Stomach (tissue), 19 donors: ENCODE data around the gene NSMCE4A. TPM values are rescaled to one million over a fixed set of nuclear protein-coding genes. Genes with fewer than 3 reads are reported as not detected.
A peak's percentile ranks its signal among the peaks of the same experiment; 100 is the strongest.
"Not testable (repeated sequence)": the region's sequence is repeated elsewhere in the genome, so short reads cannot be mapped to it uniquely, and the experiment has no call there.

Source experiments
- DNase-seq, 2 donors: peaks; one replicate each; pipeline versions ENCODE4 v3.0.0 to v3.0.0-alpha.2; 2013 to 2019
- H3K27ac ChIP-seq, 5 donors: fragments of 200-600 bp in 4 of 5; sonication (generic) in 4 of 5; one replicate each; pipeline ENCODE4 v1.5.1; 2013 to 2019; ENCODE audit warnings: mild to moderate bottlenecking in 1 of 5, moderate library complexity in 1 of 5
- H3K27me3 ChIP-seq, 3 donors: fragments of 200-600 bp; sonication (generic); one replicate each; pipeline ENCODE4 v1.5.1; 2017 to 2019; ENCODE audit warnings: mixed run types in 1 of 3
- H3K36me3 ChIP-seq, 4 donors: fragments of 200-600 bp; sonication (generic); 1 replicate in 3 of 4; 2 replicates in 1 of 4; pipeline ENCODE4 v1.5.1; 2016 to 2019
- H3K4me1 ChIP-seq, 4 donors: fragments of 200-600 bp; sonication (generic); one replicate each; pipeline ENCODE4 v1.5.1; 2016 to 2019
- H3K4me3 ChIP-seq, 4 donors: fragments of 200-600 bp; sonication (generic) in 3 of 4; one replicate each; pipeline ENCODE4 v1.5.1; 2016 to 2019; ENCODE audit warnings: mild to moderate bottlenecking in 1 of 4
- H3K9me3 ChIP-seq, 4 donors: fragments of 200-600 bp; sonication (generic); one replicate each; pipeline ENCODE4 v1.5.1; 2016 to 2019
- EP300 ChIP-seq: sonication (generic); formaldehyde crosslinking; IDR thresholded peaks from one replicate; pipeline ENCODE4 v1.6.1; 2017; ENCODE audit warnings: antibody characterized with exemption
- POLR2A ChIP-seq, 4 donors: fragments of 450-650 bp; IDR thresholded peaks; one replicate each; pipeline ENCODE4 v1.6.1; 2016; ENCODE audit warnings: antibody characterized with exemption in 4 of 4, control low read depth in 2 of 4, mild to moderate bottlenecking in 1 of 4, moderate library complexity in 1 of 4
- POLR2AphosphoS5 ChIP-seq, 3 donors: sonication (generic); formaldehyde crosslinking; IDR thresholded peaks; one replicate each; pipeline ENCODE4 v1.6.1; 2016; ENCODE audit warnings: antibody characterized with exemption in 3 of 3
- WGBS, 5 donors: extraction: QIAGEN DNeasy Blood & Tissue Kit in 3 of 5; methylation state at CpG; one replicate each; pipeline versions ENCODE4 v1.1.5 to v1.1.7; 2013 to 2018; 5-methylcytosine and 5-hydroxymethylcytosine counted together
- intact Hi-C: fragments of 100-400 bp; cut with DNase I; formaldehyde crosslinking; loops from one replicate; pipeline ENCODE4 v1.15.1; 2023; ENCODE audit warnings: low total_unique reads
- long read RNA-seq, 10 donors: transcript quantifications; one replicate each; lab custom pipeline, GENCODE V29; 2026
- polyA plus RNA-seq, 3 donors: library from polyadenylated mRNA; stranded (reverse); fragments of 200-250 nt; gene quantifications; one replicate each; pipeline ENCODE4 v1.2.3, GENCODE V29; 2013
- total RNA-seq, 5 donors: library from RNA; depleted of rRNA; stranded (reverse); fragments of >200 nt; gene quantifications; one replicate each; pipeline versions ENCODE4 v1.1.0 to v1.2.3, GENCODE V29; 2014 to 2016
- TF ChIP-seq, protein P1 (sequence below), 7 experiments: fragments of 450-650 bp in 4 of 7; fragments of 200-600 bp in 3 of 7; sonication (generic) in 3 of 7; IDR thresholded peaks; one replicate each; pipeline ENCODE4 v1.5.1; 2016 to 2019; ENCODE audit warnings: antibody characterized with exemption in 7 of 7, control low read depth in 2 of 7, mild to moderate bottlenecking in 1 of 7
- donor health status: healthy with polysubstance abuse.
- donor health status: Bipolar disorder and iron deficiency.
- donor health status: healthy.

The NSMCE4A gene
- total RNA-seq (100 to 1,000 TPM in 4 of 5 donors, 10 to 100 TPM in 1; 90.6 to 441 (median 110) TPM), polyA plus RNA-seq (10 to 100 TPM; 43.8 to 87.8 (median 47.7) TPM)
- long read RNA-seq, donor 1, partial matches to known transcripts = 0 of 7 reads
- long read RNA-seq, donor 1, other reads (novel, unspliced or antisense) = 0 of 7 reads
- long read RNA-seq, donor 2, transcript NSMCE4A-202 (11 exons, 1,394 nt) = major isoform, 10 of 12 reads
- long read RNA-seq, donor 2, partial matches to known transcripts = 0 of 12 reads
- long read RNA-seq, donor 2, other reads (novel, unspliced or antisense) = 0 of 12 reads
- long read RNA-seq, donor 3, transcript NSMCE4A-202 (11 exons, 1,394 nt) = major isoform, 5 of 9 reads
- long read RNA-seq, donor 3, partial matches to known transcripts = 0 of 9 reads
- long read RNA-seq, donor 3, other reads (novel, unspliced or antisense) = 0 of 9 reads
- long read RNA-seq, donor 4, partial matches to known transcripts = 0 of 3 reads
- long read RNA-seq, donor 4, other reads (novel, unspliced or antisense) = 0 of 3 reads
- long read RNA-seq, donor 5, transcript NSMCE4A-202 (11 exons, 1,394 nt) = major isoform, 10 of 12 reads
- long read RNA-seq, donor 5, partial matches to known transcripts = 0 of 12 reads
- long read RNA-seq, donor 5, other reads (novel, unspliced or antisense) = 0 of 12 reads
- long read RNA-seq, donor 6, transcript NSMCE4A-202 (11 exons, 1,394 nt) = major isoform, 20 of 29 reads
- long read RNA-seq, donor 6, partial matches to known transcripts = 5 of 29 reads
- long read RNA-seq, donor 6, other reads (novel, unspliced or antisense) = 0 of 29 reads
- long read RNA-seq, donor 7, transcript NSMCE4A-202 (11 exons, 1,394 nt) = major isoform, 21 of 22 reads
- long read RNA-seq, donor 7, partial matches to known transcripts = 0 of 22 reads
- long read RNA-seq, donor 7, other reads (novel, unspliced or antisense) = 0 of 22 reads
- long read RNA-seq, donor 8, transcript NSMCE4A-202 (11 exons, 1,394 nt) = major isoform, 14 of 15 reads
- long read RNA-seq, donor 8, partial matches to known transcripts = 0 of 15 reads
- long read RNA-seq, donor 8, other reads (novel, unspliced or antisense) = 0 of 15 reads
- long read RNA-seq, donor 9, transcript NSMCE4A-202 (11 exons, 1,394 nt) = major isoform, 12 of 22 reads
- long read RNA-seq, donor 9, partial matches to known transcripts = 7 of 22 reads
- long read RNA-seq, donor 9, other reads (novel, unspliced or antisense) = 0 of 22 reads
- long read RNA-seq, donor 10, partial matches to known transcripts = 0 of 4 reads
- long read RNA-seq, donor 10, other reads (novel, unspliced or antisense) = 0 of 4 reads

- peak within 1 kb of the TSS; percentile 95 to 100 (median 99) for H3K27ac ChIP-seq
- no peaks in the 10 kb centered on the region for H3K9me3 ChIP-seq
- intact Hi-C loops = loop anchor here (10.0 kb wide), 2 partner anchors 50 to 80 kb away; partner anchors contain the start of gene ATE1
- no peaks in the 10 kb centered on the region for H3K27me3 ChIP-seq
- H3K4me3 ChIP-seq = peak within 1 kb of the TSS; percentile 73 to 91 (median 85)
- peaks cover 6 to 26% (median 19%) of the 10 kb centered on the region in 4 donors for H3K36me3 ChIP-seq
- TF ChIP-seq, protein P1, sequence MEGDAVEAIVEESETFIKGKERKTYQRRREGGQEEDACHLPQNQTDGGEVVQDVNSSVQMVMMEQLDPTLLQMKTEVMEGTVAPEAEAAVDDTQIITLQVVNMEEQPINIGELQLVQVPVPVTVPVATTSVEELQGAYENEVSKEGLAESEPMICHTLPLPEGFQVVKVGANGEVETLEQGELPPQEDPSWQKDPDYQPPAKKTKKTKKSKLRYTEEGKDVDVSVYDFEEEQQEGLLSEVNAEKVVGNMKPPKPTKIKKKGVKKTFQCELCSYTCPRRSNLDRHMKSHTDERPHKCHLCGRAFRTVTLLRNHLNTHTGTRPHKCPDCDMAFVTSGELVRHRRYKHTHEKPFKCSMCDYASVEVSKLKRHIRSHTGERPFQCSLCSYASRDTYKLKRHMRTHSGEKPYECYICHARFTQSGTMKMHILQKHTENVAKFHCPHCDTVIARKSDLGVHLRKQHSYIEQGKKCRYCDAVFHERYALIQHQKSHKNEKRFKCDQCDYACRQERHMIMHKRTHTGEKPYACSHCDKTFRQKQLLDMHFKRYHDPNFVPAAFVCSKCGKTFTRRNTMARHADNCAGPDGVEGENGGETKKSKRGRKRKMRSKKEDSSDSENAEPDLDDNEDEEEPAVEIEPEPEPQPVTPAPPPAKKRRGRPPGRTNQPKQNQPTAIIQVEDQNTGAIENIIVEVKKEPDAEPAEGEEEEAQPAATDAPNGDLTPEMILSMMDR (IDR thresholded peaks at IDR 0.05) = peak in 3 of 7 experiments; percentile 15 to 74 (median 22)
- TF ChIP-seq POLR2A (IDR thresholded peaks at IDR 0.05) (peak in 1 of 4 donors; percentile 21), POLR2AphosphoS5 (IDR thresholded peaks at IDR 0.05) (peak in 2 of 3 donors; percentile 57 to 61), EP300 (no peak)
- 0 to 2% (median 0%) methylated on average over 11 to 101 of the region's 101 CpGs for WGBS, 5 donors
- peak; percentile 83 to 93 for DNase-seq
- H3K4me1 ChIP-seq = peaks cover 14 to 39% (median 28%) of the 10 kb centered on the region in 4 donors
Measured at GRCh38 chr10:121974535-121975294, at the start of gene NSMCE4A. TSS of gene NSMCE4A (minus strand) at chr10:121975217. CDS start at chr10:121975165, 52 bp downstream.

DNA sequence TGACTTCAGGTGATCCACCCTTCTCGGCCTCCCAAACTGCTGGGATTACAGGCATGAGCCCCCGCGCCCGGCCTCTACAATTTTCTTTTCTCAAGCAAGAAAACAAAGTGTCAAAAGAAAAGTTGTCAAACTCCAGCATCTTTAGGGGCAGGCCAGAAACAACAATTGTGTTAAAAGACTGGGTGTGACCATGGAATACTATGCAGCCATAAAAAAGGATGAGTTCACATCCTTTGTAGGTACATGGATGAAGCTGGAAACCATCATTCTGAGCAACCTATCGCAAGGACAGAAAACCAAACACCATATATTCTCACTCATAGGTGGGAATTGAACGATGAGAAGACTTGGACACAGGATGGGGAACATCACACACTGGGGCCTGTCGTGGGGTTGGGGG lies 48.2 kb upstream of the NSMCE4A start:
- intact Hi-C loops, H3K4me3 ChIP-seq, DNase-seq, H3K36me3 ChIP-seq, H3K27me3 ChIP-seq, H3K9me3 ChIP-seq: not testable (repeated sequence)
- 95 to 99% (median 98%) methylated on average over 7 of the region's 7 CpGs for WGBS, 5 donors
- H3K4me1 ChIP-seq = peaks cover 0 to 37% (median 19%) of the 10 kb centered on the region in 4 donors
- peak overlapping the region in 1 of 5 donors; percentile 90 for H3K27ac ChIP-seq

DNA sequence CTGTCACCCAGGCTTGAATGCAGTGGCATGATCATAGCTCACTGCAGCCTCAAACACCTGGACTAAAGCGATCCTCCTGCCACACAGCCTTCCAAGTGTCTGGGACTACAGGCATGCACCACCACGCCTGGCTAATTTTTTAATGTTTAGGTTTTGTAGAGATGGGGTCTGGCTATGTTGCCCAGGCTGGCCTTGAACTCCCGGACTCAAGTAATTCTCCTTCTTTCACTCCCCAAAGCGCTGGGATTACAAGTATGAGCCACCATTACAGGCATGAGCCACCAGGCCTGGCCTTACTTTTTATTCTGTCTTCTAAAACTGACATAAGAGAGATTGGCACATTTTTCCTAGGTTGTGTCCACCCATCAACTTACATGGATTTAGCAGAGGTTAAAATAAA lies 47.3 kb upstream of the NSMCE4A start:
- no peaks in the 10 kb centered on the region for H3K27me3 ChIP-seq
- no peaks in the 10 kb centered on the region for H3K36me3 ChIP-seq
- TF ChIP-seq, protein P1 (IDR thresholded peaks at IDR 0.05) = no peak
- TF ChIP-seq EP300 (no peak), POLR2AphosphoS5 (IDR thresholded peaks at IDR 0.05) (no peak), POLR2A (IDR thresholded peaks at IDR 0.05) (no peak)
- H3K4me1 ChIP-seq = peaks cover 0 to 40% (median 19%) of the 10 kb centered on the region in 4 donors
- peak overlapping the region; percentile 37 to 92 (median 89) for H3K27ac ChIP-seq
- H3K4me3 ChIP-seq = peak overlapping the region in 1 of 4 donors; percentile 16
- no peaks in the 10 kb centered on the region for H3K9me3 ChIP-seq
- DNase-seq = no peak
- 85 to 96% (median 92%) methylated on average over 4 of the region's 4 CpGs for WGBS, 5 donors
- intact Hi-C loops = no loop called here

DNA sequence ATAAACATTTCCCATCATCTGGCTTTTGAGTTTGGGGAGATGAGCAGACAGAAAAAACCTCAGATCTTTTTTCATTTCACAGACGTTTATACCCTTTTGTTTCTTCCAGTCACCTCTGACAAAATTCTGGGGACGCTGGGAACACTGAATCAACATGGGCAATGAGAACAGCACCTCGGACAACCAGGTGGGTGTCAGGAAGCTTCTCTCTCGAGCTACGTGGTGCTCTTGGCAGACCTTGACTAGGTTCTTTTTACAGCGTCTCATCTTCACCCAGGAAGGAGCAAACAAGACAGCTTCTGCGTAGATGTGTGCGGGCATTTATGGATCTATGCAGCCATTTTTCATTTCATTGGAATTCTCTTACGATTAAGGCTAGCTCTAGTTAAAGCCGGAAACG lies 46.8 kb upstream of the NSMCE4A start:
- H3K36me3 ChIP-seq = no peaks in the 10 kb centered on the region
- DNase-seq = no peak
- 53 to 66% (median 56%) methylated on average over 11 of the region's 11 CpGs for WGBS, 5 donors
- intact Hi-C loops = no loop called here
- H3K4me1 ChIP-seq = peaks cover 0 to 40% (median 19%) of the 10 kb centered on the region in 4 donors
- H3K4me3 ChIP-seq = peak overlapping the region in 3 of 4 donors; percentile 1 to 16 (median 12)
- no peak for TF ChIP-seq EP300
- no peak for TF ChIP-seq POLR2AphosphoS5 (IDR thresholded peaks at IDR 0.05)
- TF ChIP-seq, protein P1 (IDR thresholded peaks at IDR 0.05) = no peak
- TF ChIP-seq POLR2A (IDR thresholded peaks at IDR 0.05) = no peak
- peak overlapping the region; percentile 71 to 92 (median 89) for H3K27ac ChIP-seq
- no peaks in the 10 kb centered on the region for H3K9me3 ChIP-seq
- H3K27me3 ChIP-seq = no peaks in the 10 kb centered on the region
